ENCODE results near the gene SOX5.

DNA sequence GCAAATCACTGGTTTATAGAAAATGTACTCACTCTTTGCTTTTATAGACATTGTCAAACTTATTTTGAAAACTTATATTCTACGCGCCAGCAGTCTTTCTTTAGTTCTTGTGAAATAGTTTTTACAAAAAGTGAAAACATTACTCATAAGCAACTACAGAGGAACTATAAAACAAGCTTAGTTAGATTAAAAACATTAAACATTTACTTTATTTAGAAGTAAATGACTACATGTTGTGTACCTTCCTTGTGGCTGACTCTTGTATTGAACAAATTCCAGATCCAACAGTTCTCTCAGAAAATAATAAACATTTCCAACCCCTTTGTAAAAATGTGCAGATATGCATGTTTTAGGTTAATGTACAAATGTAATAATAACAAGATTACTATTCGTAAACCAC is 198.5 kb downstream of the SOX5 start:
- TF ChIP-seq, protein P1, sequence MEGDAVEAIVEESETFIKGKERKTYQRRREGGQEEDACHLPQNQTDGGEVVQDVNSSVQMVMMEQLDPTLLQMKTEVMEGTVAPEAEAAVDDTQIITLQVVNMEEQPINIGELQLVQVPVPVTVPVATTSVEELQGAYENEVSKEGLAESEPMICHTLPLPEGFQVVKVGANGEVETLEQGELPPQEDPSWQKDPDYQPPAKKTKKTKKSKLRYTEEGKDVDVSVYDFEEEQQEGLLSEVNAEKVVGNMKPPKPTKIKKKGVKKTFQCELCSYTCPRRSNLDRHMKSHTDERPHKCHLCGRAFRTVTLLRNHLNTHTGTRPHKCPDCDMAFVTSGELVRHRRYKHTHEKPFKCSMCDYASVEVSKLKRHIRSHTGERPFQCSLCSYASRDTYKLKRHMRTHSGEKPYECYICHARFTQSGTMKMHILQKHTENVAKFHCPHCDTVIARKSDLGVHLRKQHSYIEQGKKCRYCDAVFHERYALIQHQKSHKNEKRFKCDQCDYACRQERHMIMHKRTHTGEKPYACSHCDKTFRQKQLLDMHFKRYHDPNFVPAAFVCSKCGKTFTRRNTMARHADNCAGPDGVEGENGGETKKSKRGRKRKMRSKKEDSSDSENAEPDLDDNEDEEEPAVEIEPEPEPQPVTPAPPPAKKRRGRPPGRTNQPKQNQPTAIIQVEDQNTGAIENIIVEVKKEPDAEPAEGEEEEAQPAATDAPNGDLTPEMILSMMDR (IDR thresholded peaks at IDR 0.05; ENCODE audit: poor library complexity), result no peak
- no peak for TF ChIP-seq EZH2 (IDR thresholded peaks at IDR 0.05; ENCODE audit: borderline replicate concordance)
- no peak for TF ChIP-seq EZH2phosphoT487 (IDR thresholded peaks at IDR 0.05; ENCODE audit: low read depth, severe bottlenecking, unreplicated experiment)

All from hepatocyte (in vitro differentiated cells).